GM12801 (cell line): ENCODE measurements around the gene RGS5.

Source experiments
- CTCF ChIP-seq: IDR thresholded peaks from one replicate; pipeline ENCODE4 v1.5.1; 2011; ENCODE audit warnings: control low read depth; ENCODE audit not compliant: insufficient read length; ENCODE audit errors: extremely low read depth

Gene RGS5

GRCh38 chr1:163176797-163177196 is 25.9 kb downstream of the RGS5 start:
- no peak for TF ChIP-seq CTCF

GRCh38 chr1:163174524-163175437 is 27.9 kb downstream of the RGS5 start:
- no peak for TF ChIP-seq CTCF

- TF ChIP-seq CTCF, result no peak
Observed at GRCh38 chr1:163173121-163173520, 29.6 kb downstream of the RGS5 start.

- TF ChIP-seq CTCF, result no peak
Observed at GRCh38 chr1:163172596-163172995, 30.1 kb downstream of the RGS5 start.

GRCh38 chr1:163171826-163172225 is 30.9 kb downstream of the RGS5 start:
- no peak for TF ChIP-seq CTCF

- TF ChIP-seq CTCF, result no peak
Observed at GRCh38 chr1:163170975-163171676, 31.6 kb downstream of the RGS5 start.

GRCh38 chr1:163170331-163170730 is 32.4 kb downstream of the RGS5 start:
- no peak for TF ChIP-seq CTCF
